ENCODE data around the gene MYL11.

MYL11 gene

DNA sequence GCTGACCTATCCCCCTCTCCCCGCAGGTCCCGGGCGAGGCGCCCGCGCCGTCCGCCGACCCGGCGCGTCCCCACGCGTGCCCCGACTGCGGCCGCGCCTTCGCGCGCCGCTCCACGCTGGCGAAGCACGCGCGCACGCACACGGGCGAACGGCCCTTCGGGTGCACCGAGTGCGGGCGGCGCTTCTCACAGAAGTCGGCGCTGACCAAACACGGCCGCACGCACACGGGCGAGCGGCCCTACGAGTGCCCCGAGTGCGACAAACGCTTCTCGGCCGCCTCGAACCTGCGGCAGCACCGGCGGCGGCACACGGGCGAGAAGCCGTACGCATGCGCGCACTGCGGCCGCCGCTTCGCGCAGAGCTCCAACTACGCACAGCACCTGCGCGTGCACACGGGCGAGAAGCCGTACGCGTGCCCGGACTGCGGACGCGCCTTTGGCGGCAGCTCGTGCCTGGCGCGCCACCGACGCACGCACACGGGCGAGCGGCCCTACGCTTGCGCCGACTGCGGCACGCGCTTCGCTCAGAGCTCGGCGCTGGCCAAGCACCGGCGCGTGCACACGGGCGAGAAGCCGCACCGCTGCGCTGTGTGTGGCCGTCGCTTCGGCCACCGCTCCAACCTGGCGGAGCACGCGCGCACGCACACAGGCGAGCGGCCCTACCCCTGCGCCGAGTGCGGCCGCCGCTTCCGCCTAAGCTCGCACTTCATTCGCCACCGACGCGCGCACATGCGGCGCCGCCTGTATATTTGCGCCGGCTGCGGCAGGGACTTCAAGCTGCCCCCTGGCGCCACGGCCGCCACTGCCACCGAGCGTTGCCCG lies 43.1 kb downstream of the MYL11 start:
- DNase-seq (ENCODE audit: low read depth), result peak; percentile 86
- Histone ChIP-seq H3K4me1 (ENCODE audit: control insufficient read depth, insufficient read depth, low read length) (peaks cover 3% of the 10 kb centered on the region), H3K36me3 (ENCODE audit: control insufficient read depth, insufficient read depth, low read length, severe bottlenecking) (peaks cover 15% of the 10 kb centered on the region), H3K4me3 (ENCODE audit: low read length) (peak overlapping the region; percentile 81), H3K9me3 (ENCODE audit: control insufficient read depth, low read length) (no peaks in the 10 kb centered on the region), H3K27me3 (replicated peaks; ENCODE audit: control insufficient read depth, insufficient read depth, low read length) (no peaks in the 10 kb centered on the region), H3K9ac (ENCODE audit: low read length) (peak overlapping the region; percentile 81)

DNA sequence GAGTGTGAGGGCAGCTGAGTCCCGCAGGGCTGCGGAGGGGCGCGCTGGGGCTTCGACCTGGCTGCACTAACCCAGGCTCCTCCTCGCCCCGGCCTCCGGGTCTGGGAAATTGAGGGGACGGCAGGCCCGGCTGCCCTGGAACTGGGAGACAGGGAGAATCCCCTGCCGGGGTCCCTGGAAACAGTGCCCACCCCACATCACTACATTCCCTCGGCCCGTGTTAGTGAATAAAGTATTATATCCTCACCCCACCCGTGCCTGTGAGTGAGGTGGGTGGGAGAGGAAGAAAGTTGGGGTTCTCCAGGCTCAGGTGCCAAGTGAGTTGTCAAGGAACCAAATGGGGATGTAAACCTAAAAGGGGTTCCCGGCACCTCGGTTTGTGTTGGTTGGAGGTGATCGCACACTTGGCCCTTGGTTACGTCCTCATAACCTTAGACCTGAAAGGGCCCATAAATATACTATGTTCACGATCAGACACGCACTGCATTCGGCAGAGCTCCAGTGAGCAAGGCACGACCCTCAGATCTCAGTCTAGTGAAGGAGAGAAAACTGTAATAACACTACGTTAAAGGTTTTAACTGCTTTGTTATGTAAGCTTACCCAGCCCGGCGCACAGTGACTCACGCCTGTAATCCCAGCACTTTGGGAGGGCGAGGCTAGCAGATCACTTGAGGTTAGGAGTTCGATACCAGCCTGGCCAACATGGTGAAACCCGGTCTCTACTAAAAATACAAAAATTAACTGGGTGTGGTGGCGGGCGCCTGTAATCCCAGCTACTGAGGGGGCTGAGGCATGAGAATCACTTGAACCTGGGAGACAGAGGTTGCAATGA lies 44.0 kb downstream of the MYL11 start:
- Histone ChIP-seq H3K9me3 (ENCODE audit: control insufficient read depth, low read length) (no peaks in the 10 kb centered on the region), H3K9ac (ENCODE audit: low read length) (peak overlapping the region; percentile 81), H3K4me3 (ENCODE audit: low read length) (peak overlapping the region; percentile 81), H3K4me1 (ENCODE audit: control insufficient read depth, insufficient read depth, low read length) (peaks cover 3% of the 10 kb centered on the region), H3K36me3 (ENCODE audit: control insufficient read depth, insufficient read depth, low read length, severe bottlenecking) (peaks cover 13% of the 10 kb centered on the region), H3K27me3 (replicated peaks; ENCODE audit: control insufficient read depth, insufficient read depth, low read length) (no peaks in the 10 kb centered on the region)
- DNase-seq (ENCODE audit: low read depth), result no peak

DNA sequence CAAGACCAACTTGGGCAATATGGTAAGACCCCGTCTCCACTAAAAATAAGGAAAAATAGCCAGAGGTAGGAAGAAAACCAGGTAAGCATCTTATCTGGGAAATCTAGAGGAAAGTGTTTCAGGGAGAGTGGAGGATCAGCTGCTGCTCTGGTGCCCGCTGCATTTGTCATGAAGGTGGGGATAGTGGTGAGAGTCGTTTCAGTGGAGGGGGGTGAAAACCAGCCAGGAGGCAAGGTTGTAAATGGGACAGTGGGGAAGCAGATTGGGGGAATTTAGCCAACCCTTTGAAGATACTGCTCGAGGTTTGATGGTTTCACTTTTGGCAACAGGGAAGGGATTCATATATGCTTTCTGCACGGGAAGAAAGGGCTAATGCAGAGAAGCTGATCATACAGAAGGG lies 46.4 kb downstream of the MYL11 start:
- no peaks in the 10 kb centered on the region for H3K9me3 ChIP-seq (ENCODE audit: control insufficient read depth, low read length)
- no peak overlapping the region for H3K9ac ChIP-seq (ENCODE audit: low read length)
- H3K27me3 ChIP-seq (replicated peaks; ENCODE audit: control insufficient read depth, insufficient read depth, low read length), result no peaks in the 10 kb centered on the region
- no peak for DNase-seq (ENCODE audit: low read depth)
- H3K4me3 ChIP-seq (ENCODE audit: low read length), result no peak overlapping the region
- peaks cover 3% of the 10 kb centered on the region for H3K4me1 ChIP-seq (ENCODE audit: control insufficient read depth, insufficient read depth, low read length)
- peaks cover 13% of the 10 kb centered on the region for H3K36me3 ChIP-seq (ENCODE audit: control insufficient read depth, insufficient read depth, low read length, severe bottlenecking)

All from adipocyte (in vitro differentiated cells).